ENCODE results near the gene MMP15.

DNA sequence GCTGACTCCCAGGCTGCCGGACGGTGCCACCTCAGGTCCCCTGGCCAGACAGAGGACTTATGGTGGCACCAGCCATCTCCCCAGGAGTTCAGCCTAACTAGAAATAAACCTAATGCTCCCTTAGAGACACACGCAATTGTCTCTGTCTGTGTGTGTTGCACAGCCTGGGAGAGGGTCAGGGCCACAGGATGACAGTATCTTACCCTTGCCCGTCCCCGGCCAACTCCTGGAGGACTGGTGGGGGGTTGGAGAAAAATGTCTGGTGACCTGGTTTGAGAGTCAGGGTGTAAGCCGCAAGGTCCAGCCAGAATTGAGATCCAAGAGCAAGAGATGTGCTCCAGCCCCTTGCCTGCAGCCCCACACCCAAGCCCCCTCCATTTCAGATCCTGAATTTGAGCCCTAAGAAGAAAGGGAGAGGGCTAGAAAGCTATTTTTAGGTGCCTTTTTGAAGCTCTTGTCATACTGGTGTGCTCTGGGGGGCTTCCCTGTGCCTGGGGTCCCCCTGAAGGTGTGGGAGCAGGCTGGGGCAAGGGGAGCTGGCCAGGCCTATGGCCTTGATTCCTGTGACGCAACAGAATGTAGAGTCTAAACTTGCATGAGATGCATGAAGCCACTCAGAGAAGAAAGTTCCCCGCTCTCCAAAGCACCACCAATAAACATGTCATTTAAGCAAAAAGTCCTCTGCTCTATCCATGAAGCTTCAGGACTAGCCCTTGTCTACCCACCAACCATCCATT, 37.9 kb upstream of the MMP15 start:
- TF ChIP-seq CTCF (IDR thresholded peaks at IDR 0.05) (no peak), POLR2A (IDR thresholded peaks at IDR 0.05) (no peak), EP300 (IDR thresholded peaks at IDR 0.05; ENCODE audit: low read depth) (no peak)

Data from transverse colon (tissue), 3 donors.